Omental fat pad (tissue), 4 donors: ENCODE data around the gene SCTR. TPM values are rescaled to one million over a fixed set of nuclear protein-coding genes. Genes with fewer than 3 reads are reported as not detected.

Experiments
- ATAC-seq: fragments of 150-250 bp; one replicate; pipeline ENCODE4 v1.9.1; 2016; ENCODE audit warnings: mild to moderate bottlenecking, moderate library complexity; ENCODE audit not compliant: low FRiP score
- DNase-seq: peaks from one replicate; pipeline ENCODE4 v3.0.0-alpha.2; 2019; ENCODE audit warnings: low spot score
- total RNA-seq, 4 donors: library from RNA; depleted of rRNA; stranded (reverse); fragments of >200 nt; gene quantifications; one replicate each; pipeline ENCODE4 v1.1.0, GENCODE V29; 2016
- TF ChIP-seq, protein P1 (sequence below), 3 donors: fragments of 450-650 bp; IDR thresholded peaks; one replicate each; pipeline ENCODE4 v1.5.1; 2016 to 2017; ENCODE audit warnings: antibody characterized with exemption in 3 of 3, mild to moderate bottlenecking in 3 of 3, moderate library complexity in 2 of 3

SCTR gene
- total RNA-seq, 4 donors from 2014 or later, result not detected

DNA sequence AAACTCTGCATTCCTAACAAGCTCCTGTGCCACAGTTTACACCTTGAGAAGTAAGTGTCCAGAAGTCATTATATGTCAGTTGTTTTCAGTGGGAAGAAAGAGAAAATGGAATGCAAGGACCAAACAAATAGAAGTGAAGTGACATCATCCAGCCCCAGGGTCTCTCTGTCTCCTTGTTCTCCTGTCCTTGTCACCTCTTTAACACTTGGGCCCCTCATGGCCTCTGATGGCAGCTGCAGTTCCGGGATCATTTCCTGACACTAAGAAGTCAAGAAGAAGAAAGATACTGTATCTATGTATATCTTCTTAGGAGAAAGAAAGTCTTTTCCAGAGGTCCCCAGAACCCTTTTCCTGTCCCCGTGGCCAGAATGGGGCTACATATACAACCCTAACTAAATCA, 17.2 kb upstream of the SCTR start:
- TF ChIP-seq, protein P1, sequence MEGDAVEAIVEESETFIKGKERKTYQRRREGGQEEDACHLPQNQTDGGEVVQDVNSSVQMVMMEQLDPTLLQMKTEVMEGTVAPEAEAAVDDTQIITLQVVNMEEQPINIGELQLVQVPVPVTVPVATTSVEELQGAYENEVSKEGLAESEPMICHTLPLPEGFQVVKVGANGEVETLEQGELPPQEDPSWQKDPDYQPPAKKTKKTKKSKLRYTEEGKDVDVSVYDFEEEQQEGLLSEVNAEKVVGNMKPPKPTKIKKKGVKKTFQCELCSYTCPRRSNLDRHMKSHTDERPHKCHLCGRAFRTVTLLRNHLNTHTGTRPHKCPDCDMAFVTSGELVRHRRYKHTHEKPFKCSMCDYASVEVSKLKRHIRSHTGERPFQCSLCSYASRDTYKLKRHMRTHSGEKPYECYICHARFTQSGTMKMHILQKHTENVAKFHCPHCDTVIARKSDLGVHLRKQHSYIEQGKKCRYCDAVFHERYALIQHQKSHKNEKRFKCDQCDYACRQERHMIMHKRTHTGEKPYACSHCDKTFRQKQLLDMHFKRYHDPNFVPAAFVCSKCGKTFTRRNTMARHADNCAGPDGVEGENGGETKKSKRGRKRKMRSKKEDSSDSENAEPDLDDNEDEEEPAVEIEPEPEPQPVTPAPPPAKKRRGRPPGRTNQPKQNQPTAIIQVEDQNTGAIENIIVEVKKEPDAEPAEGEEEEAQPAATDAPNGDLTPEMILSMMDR (IDR thresholded peaks at IDR 0.05), result no peak
- no peak for ATAC-seq
- DNase-seq, result no peak

DNA sequence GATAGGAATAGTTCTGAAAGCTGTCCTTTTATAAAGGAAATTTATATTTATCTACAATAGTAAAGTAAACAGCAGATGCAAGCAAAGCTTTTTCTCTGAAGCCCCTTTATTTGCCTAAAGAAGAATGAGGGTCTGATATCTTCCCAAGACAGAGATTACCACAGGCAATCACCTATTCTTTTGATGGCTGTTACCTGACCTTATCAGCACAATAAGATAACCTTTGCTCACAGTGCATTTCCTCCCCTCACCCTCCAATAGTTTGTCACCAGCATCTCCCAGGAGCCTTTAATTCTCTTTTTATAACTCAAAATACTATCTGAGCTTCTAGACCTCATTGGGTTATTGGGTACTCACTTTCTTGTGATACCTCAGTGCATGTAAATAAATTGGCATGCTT, 13.5 kb upstream of the SCTR start:
- TF ChIP-seq, protein P1 (IDR thresholded peaks at IDR 0.05), result no peak
- ATAC-seq, result no peak
- DNase-seq, result no peak

DNA sequence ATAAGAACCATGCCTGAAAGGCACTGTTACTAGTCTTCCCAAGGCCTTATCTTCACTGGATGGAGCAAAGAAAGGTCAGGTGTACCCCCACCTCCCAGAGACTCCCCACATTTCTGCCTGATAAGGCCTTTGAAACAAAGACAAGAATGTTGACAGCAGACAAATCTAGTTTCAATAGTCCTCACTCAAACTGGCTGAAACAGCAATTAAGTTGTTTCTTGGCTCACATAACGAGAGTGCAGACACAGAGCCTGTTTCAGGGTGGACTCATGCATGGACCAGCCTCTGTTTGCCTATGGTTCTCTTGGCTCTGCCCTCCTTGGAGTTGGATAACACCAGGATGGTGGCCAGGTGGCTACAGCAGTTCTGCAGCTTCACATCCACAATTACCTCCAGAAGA, 12.4 kb upstream of the SCTR start:
- DNase-seq, result no peak
- TF ChIP-seq, protein P1 (IDR thresholded peaks at IDR 0.05), result no peak
- ATAC-seq, result no peak

DNA sequence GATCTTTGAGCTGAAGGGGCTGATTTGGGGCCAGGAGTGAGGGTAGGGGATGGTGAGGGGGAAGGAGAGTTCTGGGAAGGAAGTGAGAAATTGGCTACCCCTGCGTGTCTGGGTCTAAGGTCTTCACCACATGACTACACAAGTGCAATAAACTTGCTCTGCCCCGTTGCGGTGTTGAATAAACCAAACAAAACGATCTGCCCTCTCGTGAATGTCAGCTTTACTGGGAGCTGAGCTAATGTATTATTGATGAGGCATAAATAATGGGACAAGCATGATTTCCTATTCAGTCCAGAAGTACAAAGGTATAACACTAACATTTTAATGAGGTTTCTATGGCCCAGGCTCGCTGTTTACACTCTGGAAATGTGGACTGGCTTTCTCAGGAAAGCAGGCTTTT, 11.9 kb upstream of the SCTR start:
- TF ChIP-seq, protein P1 (IDR thresholded peaks at IDR 0.05), result no peak
- DNase-seq (no peak), ATAC-seq (no peak)

DNA sequence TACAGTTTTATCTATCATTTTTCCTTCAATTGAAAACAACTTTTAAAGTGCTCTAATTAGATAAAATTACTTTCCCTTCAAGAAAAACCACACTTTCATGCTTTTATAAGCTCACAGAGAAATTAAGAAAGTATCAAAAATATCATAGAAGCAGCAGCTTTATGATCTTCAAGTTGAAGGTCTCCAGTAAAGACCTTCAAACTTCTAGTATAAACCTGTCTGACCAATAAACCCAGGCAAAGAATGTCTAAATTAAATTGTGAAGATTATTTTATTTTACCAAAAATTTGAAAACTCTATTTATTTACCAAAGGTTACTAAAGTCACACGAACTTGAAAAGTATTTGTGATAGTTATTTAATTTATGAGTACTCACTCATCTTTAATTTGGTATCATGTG, 9.3 kb upstream of the SCTR start:
- TF ChIP-seq, protein P1 (IDR thresholded peaks at IDR 0.05), result no peak
- DNase-seq (no peak), ATAC-seq (no peak)

DNA sequence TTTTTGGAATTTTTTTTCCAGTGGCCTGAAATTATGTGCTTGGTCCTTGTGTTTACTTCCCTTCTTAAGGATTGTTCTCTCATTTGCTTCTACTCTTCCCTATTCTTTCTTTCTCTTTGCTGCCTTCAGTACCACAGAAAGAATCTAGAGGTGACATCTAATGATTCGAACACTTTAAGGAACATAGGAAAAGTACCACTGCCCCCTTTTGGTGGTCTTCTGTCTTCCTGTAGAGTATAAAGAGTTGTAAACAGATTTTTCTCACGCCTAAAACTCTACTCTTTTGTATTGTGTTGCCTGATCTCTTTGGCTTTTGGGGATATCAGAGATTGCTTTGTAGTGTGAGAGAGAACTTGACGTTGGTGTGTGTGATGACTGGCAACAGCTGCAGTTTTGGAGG, 7.0 kb upstream of the SCTR start:
- DNase-seq, result no peak
- no peak for ATAC-seq
- TF ChIP-seq, protein P1 (IDR thresholded peaks at IDR 0.05), result no peak

DNA sequence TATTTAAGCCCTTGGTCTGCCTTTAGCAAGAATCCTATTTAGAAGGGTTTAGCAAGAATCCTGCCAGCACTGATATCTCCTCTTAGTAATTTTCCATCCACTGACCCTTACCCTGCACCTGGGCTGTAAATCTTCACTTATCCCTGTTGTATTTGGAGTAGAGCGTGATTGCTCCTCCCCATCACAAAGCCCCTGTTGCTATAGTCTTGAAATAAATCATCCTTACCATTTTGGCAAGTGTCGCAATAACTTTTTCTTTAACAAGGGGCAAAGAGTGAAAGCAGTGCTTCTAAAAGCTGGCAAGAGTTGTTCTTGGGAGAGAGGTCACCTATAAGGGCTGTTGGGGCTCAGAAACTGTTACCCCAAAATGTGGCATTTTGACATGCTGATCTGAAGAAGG, 3.7 kb upstream of the SCTR start:
- ATAC-seq, result no peak

More for the DNA sequence above, 3.7 kb upstream of the SCTR start:
- TF ChIP-seq, protein P1 (IDR thresholded peaks at IDR 0.05), result no peak
- no peak for DNase-seq
